Sigmoid colon (tissue), 4 donors: ENCODE data around the gene FLVCR2.

Experiments used
- CTCF ChIP-seq, 4 experiments: fragments of 450-650 bp in 3 of 4; fragments of 200-600 bp in 1 of 4; IDR thresholded peaks; one replicate each; pipeline ENCODE4 v1.5.1; 2016 to 2019; ENCODE audit warnings: antibody characterized with exemption in 4 of 4, mild to moderate bottlenecking in 3 of 4, moderate library complexity in 2 of 4
- EP300 ChIP-seq, 4 donors: sonication (generic); formaldehyde crosslinking; IDR thresholded peaks; one replicate each; pipeline ENCODE4 v1.6.1; 2017; ENCODE audit warnings: antibody characterized with exemption in 4 of 4
- POLR2A ChIP-seq, 2 donors: fragments of 450-650 bp; IDR thresholded peaks; one replicate each; pipeline ENCODE4 v1.6.1; 2016; ENCODE audit warnings: antibody characterized with exemption in 2 of 2, mild to moderate bottlenecking in 2 of 2, moderate library complexity in 2 of 2
- POLR2AphosphoS5 ChIP-seq, 4 donors: sonication (generic); formaldehyde crosslinking; IDR thresholded peaks; one replicate each; pipeline ENCODE4 v1.6.1; 2017; ENCODE audit warnings: antibody characterized with exemption in 4 of 4

GRCh38 chr14:75570797-75571196 is 7.6 kb upstream of the FLVCR2 start:
- TF ChIP-seq POLR2A (IDR thresholded peaks at IDR 0.05) = no peak
- no peak for TF ChIP-seq CTCF (IDR thresholded peaks at IDR 0.05)
- no peak for TF ChIP-seq EP300 (IDR thresholded peaks at IDR 0.05)
- no peak for TF ChIP-seq POLR2AphosphoS5 (IDR thresholded peaks at IDR 0.05)
